K562 (cell line): Measurements from ENCODE around the gene TRPV6. TPM values are rescaled to one million over a fixed set of nuclear protein-coding genes. Genes with fewer than 3 reads are reported as not detected.

ENCODE experiments used
- ATAC-seq: fragments of 200-7000 bp; cut with Tn5 transposase; 3 replicates; pipeline ENCODE4 v1.9.1; 2020; ENCODE audit warnings: moderate library complexity
- BruUV-seq: library from RNA; stranded (reverse); fragments of 400-500 nt; replicated peaks from 2 replicates; lab custom pipeline; 2021; lab: Mats Ljungman, UMichigan
- CTCF ChIA-PET: fragments of 300-600 bp; formaldehyde crosslinking; extraction: SDS; loops from one replicate; lab custom pipeline; 2021; ENCODE audit warnings: low intra/inter-chr PET ratio; lab: Yijun Ruan, JAX
- POLR2A ChIA-PET: fragments of 300-600, 350-650 bp; sonication (Branson Sonifier 250); formaldehyde crosslinking; extraction: SDS; loops from one replicate; lab custom pipeline; 2021; ENCODE audit warnings: antibody characterized with exemption, inconsistent platforms; lab: Yijun Ruan, JAX
- DNase-seq, 4 experiments: peaks; one replicate each; pipeline versions ENCODE4 v3.0.0 to v3.0.0-alpha.2; 2011 to 2018; ENCODE audit warnings: low spot score in 3 of 4, mixed read lengths in 3 of 4; ENCODE audit errors: extremely low read depth in 1 of 4
- FAIRE-seq: peaks from 2 replicates; lab custom pipeline; 2011; peaks lifted over from hg19 to GRCh38; lab: Jason Lieb, UNC
- H2AFZ ChIP-seq: 2 replicates; pipeline ENCODE4 v1.6.0; 2011; ENCODE audit warnings: low read depth, low read length, control low read depth, inconsistent platforms
- H3K27ac ChIP-seq: fragments of 200-600 bp; 3 replicates; pipeline ENCODE4 v1.8.0; 2011; ENCODE audit warnings: low read depth, mild to moderate bottlenecking, control low read depth, inconsistent platforms, low read length, moderate library complexity, mixed read lengths; ENCODE audit errors: extremely low read depth
- H3K27me3 ChIP-seq, 2 experiments: fragments of 300-600 bp in 1 of 2; 2 replicates in 1 of 2; 3 replicates in 1 of 2; pipeline versions ENCODE4 v1.6.0 to v1.8.0; 2011; ENCODE audit warnings: inconsistent platforms in 2 of 2, low read length in 2 of 2, mild to moderate bottlenecking in 1 of 2, mixed read lengths in 1 of 2, moderate library complexity in 1 of 2; ENCODE audit not compliant: control insufficient read depth in 2 of 2, insufficient read depth in 2 of 2
- H3K36me3 ChIP-seq: fragments of 300-600 bp; 3 replicates; pipeline ENCODE4 v1.8.0; 2011; ENCODE audit warnings: mild to moderate bottlenecking, low read length, inconsistent platforms; ENCODE audit not compliant: control insufficient read depth, insufficient read depth
- H3K4me1 ChIP-seq, 2 experiments: fragments of 200-600 bp in 1 of 2; replicated peaks in 1 of 2; 2 replicates in 1 of 2; 3 replicates in 1 of 2; pipeline versions ENCODE4 v1.5.1 to v1.8.0; 2011; ENCODE audit warnings: inconsistent platforms in 2 of 2, low read length in 2 of 2, mild to moderate bottlenecking in 1 of 2, mixed read lengths in 1 of 2, moderate library complexity in 1 of 2; ENCODE audit not compliant: control insufficient read depth in 2 of 2, insufficient read depth in 2 of 2
- H3K4me2 ChIP-seq: 2 replicates; pipeline ENCODE4 v1.6.1; 2011; ENCODE audit warnings: low read length, control low read depth, inconsistent platforms, mixed read lengths; ENCODE audit not compliant: insufficient read depth
- H3K4me3 ChIP-seq: fragments of 200-600 bp; sonication (generic), shearing (Covaris generic); 2 replicates; pipeline ENCODE4 v1.5.1; 2016; ENCODE audit warnings: control low read depth, inconsistent platforms
- H3K79me2 ChIP-seq: fragments of 200-600 bp; 3 replicates; pipeline ENCODE4 v1.8.0; 2011; ENCODE audit warnings: low read length, inconsistent platforms; ENCODE audit not compliant: control insufficient read depth, insufficient read depth
- H3K9ac ChIP-seq, 2 experiments: 2 replicates each; pipeline versions ENCODE4 v1.6.0 to v1.6.1; 2011; ENCODE audit warnings: low read depth in 2 of 2, low read length in 2 of 2, control low read depth in 1 of 2, inconsistent platforms in 1 of 2, mild to moderate bottlenecking in 1 of 2, mixed read lengths in 1 of 2; ENCODE audit not compliant: insufficient read depth in 1 of 2
- H3K9me1 ChIP-seq: one replicate; pipeline ENCODE4 v1.6.0; 2011; ENCODE audit warnings: inconsistent platforms, mild to moderate bottlenecking, low read length, moderate library complexity; ENCODE audit not compliant: control insufficient read depth, insufficient read depth
- H3K9me3 ChIP-seq: replicated peaks from 2 replicates; pipeline ENCODE4 v1.5.1; 2011; ENCODE audit warnings: low read depth, low read length, inconsistent platforms; ENCODE audit not compliant: control insufficient read depth, insufficient read depth
- H4K20me1 ChIP-seq: replicated peaks from 2 replicates; pipeline ENCODE4 v1.6.1; 2011; ENCODE audit warnings: low read length, inconsistent platforms, mixed read lengths; ENCODE audit not compliant: control insufficient read depth, insufficient read depth
- E2F6 ChIP-seq, 2 experiments: IDR thresholded peaks; 2 replicates each; pipeline ENCODE4 v1.6.1; 2011; ENCODE audit warnings: borderline replicate concordance in 1 of 2, control low read depth in 1 of 2, low read depth in 1 of 2, low read length in 1 of 2, mild to moderate bottlenecking in 1 of 2, mixed read lengths in 1 of 2, moderate library complexity in 1 of 2; ENCODE audit not compliant: insufficient read depth in 1 of 2, insufficient read length in 1 of 2, poor library complexity in 1 of 2, severe bottlenecking in 1 of 2; ENCODE audit errors: extremely low read depth in 1 of 2
- TEAD4 ChIP-seq, 2 experiments: sonication (generic) in 1 of 2; formaldehyde crosslinking in 1 of 2; IDR thresholded peaks; 2 replicates each; pipeline versions ENCODE4 v1.6.1 to v1.8.0; 2012 to 2022; ENCODE audit warnings: borderline replicate concordance in 1 of 2, inconsistent platforms in 1 of 2, low read length in 1 of 2, mild to moderate bottlenecking in 1 of 2, missing genetic modification reagents in 1 of 2
- TRIM24 ChIP-seq, 2 experiments: fragments of 450-650 bp; IDR thresholded peaks; 2 replicates each; pipeline ENCODE4 v1.6.1; 2016
- ZBTB8A ChIP-seq: fragments of 450-650 bp; IDR thresholded peaks from 2 replicates; pipeline ENCODE4 v1.6.1; 2018; ENCODE audit warnings: mild to moderate bottlenecking, moderate library complexity; ENCODE audit not compliant: partially characterized antibody
- ZNF124 ChIP-seq: sonication (generic); formaldehyde crosslinking; IDR thresholded peaks from 2 replicates; pipeline ENCODE4 v1.8.1; 2022; ENCODE audit warnings: missing genetic modification reagents
- WGBS: fragments of 100-300 bp; shearing (Covaris generic); methylation state at CpG from one replicate; pipeline ENCODE4 v1.1.6; 2016; ENCODE audit warnings: low coverage, mixed read lengths; ENCODE audit not compliant: insufficient coverage; ENCODE audit errors: missing lambda C conversion rate; 5-methylcytosine and 5-hydroxymethylcytosine counted together
- in situ Hi-C: fragments of 300-500 bp; cut with MboI; formaldehyde crosslinking; loops from 4 replicates; pipeline ENCODE4 v1.15.0; 2018; ENCODE audit warnings: inconsistent platforms, mixed read lengths
- intact Hi-C: fragments of 100-400 bp; cut with micrococcal nuclease; formaldehyde crosslinking; loops from 2 replicates; pipeline ENCODE4 v1.14.2; 2022
- polyA plus RNA-seq, 8 experiments: library from polyadenylated mRNA; depleted of rRNA in 4 of 8; stranded (reverse) in 5 of 8; unstranded in 3 of 8; fragments of >200 nt; fragmentation: Nextera tagmentation in 2 of 8; fragmentation: Illumina TruSeq in 1 of 8; extraction: Ambion mirVana in 2 of 8; extraction: Trizol in 1 of 8; gene quantifications; 2 replicates each; pipeline versions ENCODE4 v1.2.1 to v1.2.3, GENCODE V29; 2011 to 2014; ENCODE audit warnings: inconsistent platforms in 1 of 8, missing spikeins in 1 of 8
- total RNA-seq, 7 experiments: library from RNA; depleted of rRNA in 6 of 7; stranded (reverse); fragments of >200 nt in 6 of 7; fragmentation: Illumina TruSeq in 2 of 7; extraction: Trizol in 2 of 7; gene quantifications; 2 replicates each; pipeline versions ENCODE4 v1.2.1 to v1.2.3, GENCODE V29; 2011 to 2021; ENCODE audit warnings: low replicate concordance in 1 of 7
- TF ChIP-seq, protein P1 (sequence below), 2 experiments: fragments of 450-650 bp; conservative IDR thresholded peaks; 2 replicates each; pipeline ENCODE4 v1.6.1; 2017; ENCODE audit warnings: mild to moderate bottlenecking in 2 of 2, moderate library complexity in 2 of 2

The TRPV6 gene
- total and polyA plus RNA-seq, 9 of the 15 experiments (the other 6 are each of a cell fraction or from before 2014, with no cell fraction given), result 0.04 to 0.36 (median 0.11) TPM

DNA sequence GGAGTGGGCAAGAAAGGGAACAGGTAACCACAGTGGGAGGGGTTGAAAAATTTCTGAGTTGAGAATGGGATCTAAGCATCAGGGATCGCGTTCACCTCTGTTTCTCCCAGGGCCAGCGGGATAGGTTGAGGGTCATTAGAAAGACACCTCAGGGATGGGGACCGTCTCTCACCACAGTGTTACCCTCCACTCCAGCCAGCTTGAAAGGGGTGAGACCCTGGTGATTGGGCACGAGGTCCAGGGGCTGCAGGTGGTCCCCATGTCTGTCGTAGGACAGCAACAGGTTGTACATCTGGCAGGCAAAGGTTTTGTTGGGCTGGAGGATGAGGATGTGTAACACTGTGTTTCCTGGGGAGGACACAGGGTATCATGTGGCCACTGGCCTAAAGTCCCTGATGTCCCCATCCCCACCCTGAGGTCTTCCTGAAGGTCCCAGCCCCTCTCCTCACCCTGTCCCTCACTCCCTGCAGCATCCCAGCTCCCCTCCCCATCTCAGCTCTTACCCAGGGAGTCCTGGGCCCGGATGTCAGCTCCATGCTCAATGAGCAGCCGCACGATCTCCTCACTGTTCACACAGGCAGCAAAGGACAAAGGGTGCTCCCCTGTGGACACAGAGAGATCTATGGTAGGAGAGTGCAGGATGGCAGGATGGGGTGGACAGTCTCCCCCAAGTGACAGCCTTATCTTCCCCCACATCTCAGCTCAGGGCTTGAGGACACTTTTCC lies 9.1 kb downstream of the TRPV6 start:
- no peaks in the 10 kb centered on the region for H3K36me3 ChIP-seq
- intact Hi-C loops (no loop called here), in situ Hi-C loops (loop anchor here (5.0 kb wide), 2 partner anchors 126 to 336 kb away; no protein-coding TSS in a partner anchor)
- H3K4me2 ChIP-seq, result no peak overlapping the region
- no peaks in the 10 kb centered on the region for H3K9me3 ChIP-seq
- H2AFZ ChIP-seq, result no peak overlapping the region
- H3K4me3 ChIP-seq, result no peak overlapping the region
- H3K9ac ChIP-seq, result no peak overlapping the region
- no peak for TF ChIP-seq TEAD4 (IDR thresholded peaks at IDR 0.05; ENCODE audit: low read length)
- TF ChIP-seq TEAD4 (CRISPR knock-in tag; IDR thresholded peaks at IDR 0.05; ENCODE audit: borderline replicate concordance), result 0 out of 2 replicates have a peak, but pooled peaks have one; percentile 11
- TF ChIP-seq ZBTB8A, result no peak
- POLR2A ChIA-PET, result no interaction called here
- H4K20me1 ChIP-seq, result no peaks in the 10 kb centered on the region
- H3K9me1 ChIP-seq, result no peaks in the 10 kb centered on the region
- peaks cover 27 to 81% of the 10 kb centered on the region in 2 experiments for H3K27me3 ChIP-seq
- BruUV-seq, result no TSS peak
- H3K79me2 ChIP-seq, result no peaks in the 10 kb centered on the region
- FAIRE-seq, result no peak
- no peak for ATAC-seq
- WGBS, result 1% methylated on average over 9 of the region's 9 CpGs
- CTCF ChIA-PET, result interaction anchor here (4.6 kb wide), 1 partner anchor 126 kb away, joined by 31 read pairs; no protein-coding TSS in a partner anchor
- DNase-seq, result no peak
- no peak overlapping the region for H3K27ac ChIP-seq
- H3K4me1 ChIP-seq, result peaks cover 0 to 3% of the 10 kb centered on the region in 2 experiments; a peak in 1 of 5 replicates

- H3K27me3 ChIP-seq, result peaks cover 27 to 86% of the 10 kb centered on the region in 2 experiments
- no peak overlapping the region for H3K4me3 ChIP-seq
- H3K79me2 ChIP-seq, result no peaks in the 10 kb centered on the region
- no peaks in the 10 kb centered on the region for H3K9me3 ChIP-seq
- intact Hi-C loops (no loop called here), in situ Hi-C loops (loop anchor here (5.0 kb wide), 2 partner anchors 127 to 337 kb away; no protein-coding TSS in a partner anchor)
- H3K9ac ChIP-seq, result no peak overlapping the region
- no peak overlapping the region for H2AFZ ChIP-seq
- 12% methylated on average over 14 of the region's 14 CpGs for WGBS
- FAIRE-seq, result no peak
- CTCF ChIA-PET, result interaction anchor here (4.6 kb wide), 1 partner anchor 127 kb away, joined by 31 read pairs; no protein-coding TSS in a partner anchor
- H3K4me1 ChIP-seq, result peaks cover 0 to 3% of the 10 kb centered on the region in 2 experiments; a peak in 1 of 5 replicates
- POLR2A ChIA-PET, result interaction anchor here (0.7 kb wide), 1 partner anchor 81 kb away, joined by 3 read pairs; no protein-coding TSS in a partner anchor
- no TSS peak for BruUV-seq
- H4K20me1 ChIP-seq, result no peaks in the 10 kb centered on the region
- TF ChIP-seq, protein P1, sequence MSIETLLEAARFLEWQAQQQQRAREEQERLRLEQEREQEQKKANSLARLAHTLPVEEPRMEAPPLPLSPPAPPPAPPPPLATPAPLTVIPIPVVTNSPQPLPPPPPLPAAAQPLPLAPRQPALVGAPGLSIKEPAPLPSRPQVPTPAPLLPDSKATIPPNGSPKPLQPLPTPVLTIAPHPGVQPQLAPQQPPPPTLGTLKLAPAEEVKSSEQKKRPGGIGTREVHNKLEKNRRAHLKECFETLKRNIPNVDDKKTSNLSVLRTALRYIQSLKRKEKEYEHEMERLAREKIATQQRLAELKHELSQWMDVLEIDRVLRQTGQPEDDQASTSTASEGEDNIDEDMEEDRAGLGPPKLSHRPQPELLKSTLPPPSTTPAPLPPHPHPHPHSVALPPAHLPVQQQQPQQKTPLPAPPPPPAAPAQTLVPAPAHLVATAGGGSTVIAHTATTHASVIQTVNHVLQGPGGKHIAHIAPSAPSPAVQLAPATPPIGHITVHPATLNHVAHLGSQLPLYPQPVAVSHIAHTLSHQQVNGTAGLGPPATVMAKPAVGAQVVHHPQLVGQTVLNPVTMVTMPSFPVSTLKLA (conservative IDR thresholded peaks at IDR 0.05), result no peak
- TF ChIP-seq TRIM24 (IDR thresholded peaks at IDR 0.05), result no peak
- TF ChIP-seq E2F6 (IDR thresholded peaks at IDR 0.05; ENCODE audit: borderline replicate concordance in 1 of 2, extremely low read depth in 1 of 2, insufficient read depth in 1 of 2, insufficient read length in 1 of 2, low read depth in 1 of 2, low read length in 1 of 2, poor library complexity in 1 of 2, severe bottlenecking in 1 of 2), result peak in 1 of 2 experiments; percentile 36
- TF ChIP-seq ZNF124, result 0 out of 2 replicates have a peak, but pooled peaks have one; percentile 26
- no peak for ATAC-seq
- H3K27ac ChIP-seq, result no peak overlapping the region
- no peaks in the 10 kb centered on the region for H3K36me3 ChIP-seq
- no peak overlapping the region for H3K4me2 ChIP-seq
- no peaks in the 10 kb centered on the region for H3K9me1 ChIP-seq
- DNase-seq, result no peak
Observed at GRCh38 chr7:142875456-142875855, 10.1 kb downstream of the TRPV6 start.
